ENCODE results near the gene ENO2. TPM values are rescaled to one million over a fixed set of nuclear protein-coding genes. Genes with fewer than 3 reads are reported as not detected.

The ENO2 gene
- total RNA-seq, 1 experiment from 2014 or later, result 166 TPM

GRCh38 chr12:6970096-6970527, 55.7 kb downstream of the ENO2 start:
- no peak overlapping the region for H2BK12ac ChIP-seq (ENCODE audit: insufficient read length, low read depth, low read length)
- peak overlapping the region; percentile 96 to 99 (median 99) for H3K27ac Mint-ChIP-seq
- peak overlapping the region; percentile 36 for H2BK5ac ChIP-seq (ENCODE audit: insufficient read length, low read length)
- DNase-seq, result no peak
- H2BK15ac ChIP-seq (ENCODE audit: low read depth, low read length), result no peak overlapping the region
- peak overlapping the region; percentile 71 for H2BK120ac ChIP-seq (ENCODE audit: low read depth, low read length, poor library complexity, severe bottlenecking)
- H3K36me3 Mint-ChIP-seq (ENCODE audit: insufficient read depth in 1 of 3, low read depth in 3 of 3), result peaks cover 46 to 77% (median 75%) of the 10 kb centered on the region in 3 experiments
- no peaks in the 10 kb centered on the region for H3K4me1 ChIP-seq (ENCODE audit: insufficient read depth, low read length)
- no peak overlapping the region for H3K4ac ChIP-seq (ENCODE audit: low read depth, low read length)
- H2AFZ ChIP-seq (ENCODE audit: low read length), result no peak overlapping the region
- no peak overlapping the region for H4K91ac ChIP-seq (ENCODE audit: insufficient read length, low read depth, low read length)
- no peaks in the 10 kb centered on the region for H3K27me3 ChIP-seq (ENCODE audit: insufficient read depth, low read length)
- no peak overlapping the region for H2AK5ac ChIP-seq (ENCODE audit: insufficient read length, low read length)
- H4K8ac ChIP-seq (replicated peaks; ENCODE audit: insufficient read length, low read depth, low read length), result no peak overlapping the region
- H3K79me1 ChIP-seq (ENCODE audit: insufficient read depth, low read depth, low read length, poor library complexity, severe bottlenecking), result peaks cover 7% of the 10 kb centered on the region
- peak overlapping the region; percentile 2 for H3K27ac ChIP-seq (ENCODE audit: insufficient read length, low read depth, low read length)
- peak overlapping the region; percentile 87 for H3K14ac ChIP-seq (ENCODE audit: insufficient read depth, low read length)
- H3K9me3 ChIP-seq (ENCODE audit: control insufficient read depth, low read depth, low read length), result no peaks in the 10 kb centered on the region
- H3K9ac ChIP-seq (ENCODE audit: extremely low read depth, insufficient read length, low read length), result peak overlapping the region; percentile 97
- peaks cover 15% of the 10 kb centered on the region; the same call in 1 of the 2 replicates for H3K79me2 ChIP-seq (ENCODE audit: insufficient read depth, low read length)
- H4K5ac ChIP-seq (ENCODE audit: insufficient read length, low read depth, low read length), result peak overlapping the region; percentile 83
- H3K23ac ChIP-seq (ENCODE audit: insufficient read length, low read depth, low read length), result no peak overlapping the region
- H3K23me2 ChIP-seq (ENCODE audit: insufficient read length, low read depth, low read length, poor library complexity, severe bottlenecking), result peaks cover 4% of the 10 kb centered on the region
- H3T11ph ChIP-seq (ENCODE audit: low read length), result no peak overlapping the region
- no peaks in the 10 kb centered on the region for H3K27me3 Mint-ChIP-seq (ENCODE audit: low read depth)
- H3K4me1 Mint-ChIP-seq, result peaks cover 25 to 34% of the 10 kb centered on the region in 2 experiments
- H3K4me2 ChIP-seq (ENCODE audit: insufficient read depth, insufficient read length, low read length), result peak overlapping the region; percentile 99
- no peak overlapping the region for H2BK20ac ChIP-seq (ENCODE audit: low read depth, low read length, poor library complexity, severe bottlenecking)
- H3K4me3 Mint-ChIP-seq, result peak overlapping the region; percentile 100
- whole genome bisulfite sequencing (ENCODE audit: extremely low coverage, insufficient read length, low lambda C conversion rate), result no CpG with 5 or more reads among the region's 31 CpGs
- H3K18ac ChIP-seq (ENCODE audit: insufficient read length, low read depth, low read length), result peak overlapping the region; percentile 83
- no peak for TF ChIP-seq CTCF (conservative IDR thresholded peaks at IDR 0.05)
- H3K9me3 Mint-ChIP-seq, result no peaks in the 10 kb centered on the region; a peak in 2 of 5 replicates
- H4K20me1 ChIP-seq (ENCODE audit: control insufficient read depth, insufficient read depth, insufficient read length), result peaks cover 1% of the 10 kb centered on the region
- peak overlapping the region; percentile 13 for H3K56ac ChIP-seq (ENCODE audit: insufficient read length, low read depth, low read length)

Small RNAs within 50 kb of the gene (microRNA-seq; reads per million reads assigned to microRNA genes)
- gene MIR141 (ENCODE audit: borderline microRNAs expressed) (233 reads per million, percentile 81 among the genes with 10 or more reads in this experiment), gene MIR200C (ENCODE audit: borderline microRNAs expressed) (2,180 reads per million, percentile 98 among the genes with 10 or more reads in this experiment)

Other genes with a start within 250 kb of the ENO2 start
- gene ZNF384, start 225.2 kb upstream of the ENO2 start, total RNA-seq (2021), result 83.5 and 88.0 TPM in 2 replicates
- gene PIANP, start 213.8 kb upstream of the ENO2 start, total RNA-seq (2021), result 5.2 and 6.6 TPM in 2 replicates
- gene COPS7A, start 190.5 kb upstream of the ENO2 start, total RNA-seq (2021), result 34.2 and 35.9 TPM in 2 replicates
- gene MLF2, start 161.4 kb upstream of the ENO2 start, total RNA-seq (2021), result 244 and 258 TPM in 2 replicates
- gene PTMS, start 148.2 kb upstream of the ENO2 start, total RNA-seq (2021), result 422 and 438 TPM in 2 replicates
- 1.7 and 2.2 TPM in 2 replicates for gene LAG3, start 142.1 kb upstream of the ENO2 start, total RNA-seq (2021)
- gene CD4, start 125.1 kb upstream of the ENO2 start, total RNA-seq (2021), result 0.88 and 1.1 TPM in 2 replicates
- gene GPR162, start 92.8 kb upstream of the ENO2 start, total RNA-seq (2021), result 4.6 and 6.1 TPM in 2 replicates
- 55.0 and 60.2 TPM in 2 replicates for gene P3H3, start 86.2 kb upstream of the ENO2 start, total RNA-seq (2021)
- 17.3 and 20.0 TPM in 2 replicates for gene GNB3, start 73.7 kb upstream of the ENO2 start, total RNA-seq (2021)
- 45.1 and 48.6 TPM in 2 replicates for gene CDCA3, start 63.3 kb upstream of the ENO2 start, total RNA-seq (2021)
- gene USP5, start 62.4 kb upstream of the ENO2 start, total RNA-seq (2021), result 143 and 144 TPM in 2 replicates
- gene TPI1, start 47.0 kb upstream of the ENO2 start, total RNA-seq (2021), result 1,177 and 1,211 TPM in 2 replicates
- gene SPSB2, start 41.3 kb upstream of the ENO2 start, total RNA-seq (2021), result 13.7 and 16.3 TPM in 2 replicates
- 2.1 and 2.6 TPM in 2 replicates for gene LRRC23, start 9.8 kb upstream of the ENO2 start, total RNA-seq (2021)
- 97.9 and 103 TPM in 2 replicates for gene ATN1, start 13.4 kb downstream of the ENO2 start, total RNA-seq (2021)
- not detected in 2 replicates for gene RNU7-1, start 29.2 kb downstream of the ENO2 start, total RNA-seq (2021)
- gene C12orf57, start 29.4 kb downstream of the ENO2 start, total RNA-seq (2021), result 195 TPM in 2 replicates
- gene PTPN6, start 36.8 kb downstream of the ENO2 start, total RNA-seq (2021), result 18.2 and 19.8 TPM in 2 replicates
- gene PHB2, start 56.1 kb downstream of the ENO2 start, total RNA-seq (2021), result 370 and 383 TPM in 2 replicates
- 62.7 and 67.4 TPM in 2 replicates for gene EMG1, start 56.3 kb downstream of the ENO2 start, total RNA-seq (2021)
- gene LPCAT3, start 103.9 kb downstream of the ENO2 start, total RNA-seq (2021), result 45.0 and 47.7 TPM in 2 replicates
- gene C1S, start 146.1 kb downstream of the ENO2 start, total RNA-seq (2021), result 3.4 and 4.2 TPM in 2 replicates
- 11.4 and 11.5 TPM in 2 replicates for gene C1R, start 177.9 kb downstream of the ENO2 start, total RNA-seq (2021)
- gene C1RL, start 194.6 kb downstream of the ENO2 start, total RNA-seq (2021), result 14.4 and 15.1 TPM in 2 replicates
- gene RBP5, start 214.3 kb downstream of the ENO2 start, total RNA-seq (2021), result 2.1 and 2.7 TPM in 2 replicates
- gene CLSTN3, start 215.8 kb downstream of the ENO2 start, total RNA-seq (2021), result 25.0 and 26.2 TPM in 2 replicates

All from H9 (cell line).